Activated CD8-positive, alpha-beta memory T cell treated with anti-CD3 and anti-CD28 coated beads, Interleukin-2, amount 50 U/mL, for 4 hours (primary cell): ENCODE results near the gene CTSV.
"Not testable (repeated sequence)": the region's sequence is repeated elsewhere in the genome, so short reads cannot be mapped to it uniquely, and the experiment has no call there.

Source experiments
- DNase-seq: peaks from one replicate; pipeline ENCODE4 v3.0.0-alpha.2; 2020

Gene CTSV

GRCh38 chr9:97039514-97039860, 545 bp upstream of the CTSV start:
- DNase-seq, result no peak

GRCh38 chr9:97023505-97023904, 15.4 kb downstream of the CTSV start:
- not testable (repeated sequence) for DNase-seq

- peak; percentile 66 for DNase-seq
Observed at GRCh38 chr9:97013151-97014132, 25.5 kb downstream of the CTSV start.

GRCh38 chr9:97012617-97013016, 26.3 kb downstream of the CTSV start:
- DNase-seq, result not testable (repeated sequence)

GRCh38 chr9:97002195-97002594, 36.7 kb downstream of the CTSV start:
- DNase-seq, result not testable (repeated sequence)

GRCh38 chr9:97001338-97001737, 37.6 kb downstream of the CTSV start:
- DNase-seq, result not testable (repeated sequence)

GRCh38 chr9:97000139-97000787, 38.7 kb downstream of the CTSV start:
- DNase-seq, result not testable (repeated sequence)

- DNase-seq, result not testable (repeated sequence)
Observed at GRCh38 chr9:96999733-97000132, 39.2 kb downstream of the CTSV start.

- DNase-seq, result not testable (repeated sequence)
Observed at GRCh38 chr9:96997009-96997701, 41.8 kb downstream of the CTSV start.

- not testable (repeated sequence) for DNase-seq
Observed at GRCh38 chr9:96994531-96995016, 44.4 kb downstream of the CTSV start.

- not testable (repeated sequence) for DNase-seq
Observed at GRCh38 chr9:96992303-96992702, 46.6 kb downstream of the CTSV start.

- not testable (repeated sequence) for DNase-seq
Observed at GRCh38 chr9:96989747-96990318, 49.1 kb downstream of the CTSV start.

- DNase-seq, result not testable (repeated sequence)
Observed at GRCh38 chr9:96984887-96985286, 54.1 kb downstream of the CTSV start.

- not testable (repeated sequence) for DNase-seq
Observed at GRCh38 chr9:96984139-96984538, 54.8 kb downstream of the CTSV start.

- not testable (repeated sequence) for DNase-seq
Observed at GRCh38 chr9:96983496-96984122, 55.3 kb downstream of the CTSV start.
